Cardiac septum (tissue), 1 donor: ENCODE measurements around the gene NUAK1. TPM values are rescaled to one million over a fixed set of nuclear protein-coding genes. Genes with fewer than 3 reads are reported as not detected.

Source experiments
- DNase-seq: peaks from one replicate; pipeline ENCODE4 v3.0.0-alpha.2; 2020; ENCODE audit warnings: low spot score
- intact Hi-C: fragments of 100-400 bp; cut with DNase I; formaldehyde crosslinking; loops from one replicate; pipeline ENCODE4 v1.14.0; 2022
- long read RNA-seq: library from polyadenylated mRNA; unstranded; transcript quantifications from one replicate; pipeline ENCODE4 v2.0.0, GENCODE V29; 2021
- total RNA-seq: library from RNA; stranded (reverse); fragmentation: NEBNext Ultra II Directional; extraction: Animal tissue kit (Norgen Biotek cat#: 25700); gene quantifications from one replicate; pipeline ENCODE4 v1.2.1, GENCODE V29; 2021
- donor health status: DM: no; HTN: no; CAD: no.

NUAK1 gene
- total RNA-seq = 66.8 TPM
- long read RNA-seq, full-length matches to known transcripts = 16 of 54 reads
- long read RNA-seq, partial matches to known transcripts = 1 of 54 reads
- long read RNA-seq, other reads (novel, unspliced or antisense) = 37 of 54 reads

- intact Hi-C loops = loop anchor here (5.0 kb wide), 5 partner anchors 57 to 717 kb away; no protein-coding TSS in a partner anchor
- peak; percentile 90 for DNase-seq
Observed at GRCh38 chr12:106138633-106139421, at the start of gene NUAK1. Gene NUAK1, minus strand, starts transcription at chr12:106138954. Its CDS starts 301 bp downstream, at chr12:106138653.

GRCh38 chr12:106188256-106188655, 49.5 kb upstream of the NUAK1 start:
- intact Hi-C loops = no loop called here
- no peak for DNase-seq

- DNase-seq = no peak
- intact Hi-C loops = no loop called here
Observed at GRCh38 chr12:106187842-106188241, 49.1 kb upstream of the NUAK1 start.

GRCh38 chr12:106187155-106187789, 48.5 kb upstream of the NUAK1 start:
- intact Hi-C loops = no loop called here

GRCh38 chr12:106183735-106184134, 45.0 kb upstream of the NUAK1 start:
- no peak for DNase-seq
- intact Hi-C loops = no loop called here

More at GRCh38 chr12:106187155-106187789, 48.5 kb upstream of the NUAK1 start:
- no peak for DNase-seq

- intact Hi-C loops = no loop called here
- no peak for DNase-seq
Observed at GRCh38 chr12:106181401-106182114, 42.8 kb upstream of the NUAK1 start.

- intact Hi-C loops = no loop called here
- no peak for DNase-seq
Observed at GRCh38 chr12:106179086-106179485, 40.3 kb upstream of the NUAK1 start.

- intact Hi-C loops = no loop called here
Observed at GRCh38 chr12:106178562-106178961, 39.8 kb upstream of the NUAK1 start.

GRCh38 chr12:106176560-106176959, 37.8 kb upstream of the NUAK1 start:
- no peak for DNase-seq
- intact Hi-C loops = no loop called here

More at GRCh38 chr12:106178562-106178961, 39.8 kb upstream of the NUAK1 start:
- DNase-seq = no peak

GRCh38 chr12:106174876-106175275, 36.1 kb upstream of the NUAK1 start:
- intact Hi-C loops = no loop called here
- DNase-seq = no peak

- intact Hi-C loops = no loop called here
- DNase-seq = no peak
Observed at GRCh38 chr12:106173442-106173841, 34.7 kb upstream of the NUAK1 start.

- no peak for DNase-seq
- intact Hi-C loops = no loop called here
Observed at GRCh38 chr12:106171117-106171750, 32.5 kb upstream of the NUAK1 start.

GRCh38 chr12:106170285-106170684, 31.5 kb upstream of the NUAK1 start:
- intact Hi-C loops = no loop called here
- no peak for DNase-seq

GRCh38 chr12:106163712-106164111, 25.0 kb upstream of the NUAK1 start:
- intact Hi-C loops = no loop called here
- DNase-seq = no peak

- intact Hi-C loops = no loop called here
- DNase-seq = no peak
Observed at GRCh38 chr12:106161491-106161890, 22.7 kb upstream of the NUAK1 start.

GRCh38 chr12:106160915-106161314, 22.2 kb upstream of the NUAK1 start:
- intact Hi-C loops = no loop called here
- DNase-seq = no peak

GRCh38 chr12:106157802-106158201, 19.0 kb upstream of the NUAK1 start:
- intact Hi-C loops = no loop called here
- DNase-seq = no peak

GRCh38 chr12:106154751-106155273, 16.1 kb upstream of the NUAK1 start:
- intact Hi-C loops = loop anchor here (5.0 kb wide), 2 partner anchors 37 to 67 kb away; no protein-coding TSS in a partner anchor
- no peak for DNase-seq

GRCh38 chr12:106152334-106152733, 13.6 kb upstream of the NUAK1 start:
- intact Hi-C loops = loop anchor here (5.0 kb wide), 2 partner anchors 40 to 70 kb away; no protein-coding TSS in a partner anchor
- no peak for DNase-seq
